ENCODE measurements around the gene PSMD5. TPM values are rescaled to one million over a fixed set of nuclear protein-coding genes. Genes with fewer than 3 reads are reported as not detected.

PSMD5 gene
- 32.6 and 34.2 TPM in 2 replicates for total RNA-seq

GRCh38 chr9:120842685-120843485 lies at the start of gene PSMD5:
PSMD5 (minus strand) TSS chr9:120842922; CDS start chr9:120842909, 13 bp downstream.
- DNase-seq (ENCODE audit: insufficient read length, low spot score, missing footprints): peak; percentile 99
- H3K4me2 ChIP-seq (ENCODE audit: insufficient read depth, low read length): peak within 1 kb of the TSS; percentile 98
- TF ChIP-seq CTCF (IDR thresholded peaks at IDR 0.05; ENCODE audit: extremely low read depth, low read depth, low read length): no peak
- no peaks in the 10 kb centered on the region for H3K27me3 ChIP-seq (ENCODE audit: insufficient read depth, low read length)
- no peaks in the 10 kb centered on the region for H3K9me3 ChIP-seq (ENCODE audit: low read depth, low read length)
- peaks cover 19% of the 10 kb centered on the region for H3K4me1 ChIP-seq (ENCODE audit: insufficient read depth, low read length)
- H4K20me1 ChIP-seq (ENCODE audit: insufficient read depth, low read length): peaks cover 5% of the 10 kb centered on the region
- H2AFZ ChIP-seq (ENCODE audit: low read length): peak within 1 kb of the TSS; percentile 100
- no peaks in the 10 kb centered on the region for H3K36me3 ChIP-seq (ENCODE audit: insufficient read depth, low read length)
- H3K79me2 ChIP-seq (ENCODE audit: insufficient read depth, low read length): peaks cover 44% of the 10 kb centered on the region
- H3K27ac ChIP-seq (ENCODE audit: low read depth, low read length): peak within 1 kb of the TSS; percentile 94
- peak within 1 kb of the TSS; percentile 98 for H3K4me3 ChIP-seq (ENCODE audit: insufficient read depth, low read length)

- no peaks in the 10 kb centered on the region for H4K20me1 ChIP-seq (ENCODE audit: insufficient read depth, low read length)
- DNase-seq (ENCODE audit: insufficient read length, low spot score, missing footprints): no peak
- H3K4me2 ChIP-seq (ENCODE audit: insufficient read depth, low read length): no peak overlapping the region
- H2AFZ ChIP-seq (ENCODE audit: low read length): no peak overlapping the region
- peaks cover 34% of the 10 kb centered on the region for H3K27me3 ChIP-seq (ENCODE audit: insufficient read depth, low read length)
- no peaks in the 10 kb centered on the region for H3K79me2 ChIP-seq (ENCODE audit: insufficient read depth, low read length)
- H3K4me1 ChIP-seq (ENCODE audit: insufficient read depth, low read length): peaks cover 7% of the 10 kb centered on the region
- H3K9me3 ChIP-seq (ENCODE audit: low read depth, low read length): no peaks in the 10 kb centered on the region
- no peak overlapping the region for H3K4me3 ChIP-seq (ENCODE audit: insufficient read depth, low read length)
- H3K36me3 ChIP-seq (ENCODE audit: insufficient read depth, low read length): no peaks in the 10 kb centered on the region
- H3K27ac ChIP-seq (ENCODE audit: low read depth, low read length): no peak overlapping the region
- no peak for TF ChIP-seq CTCF (IDR thresholded peaks at IDR 0.05; ENCODE audit: extremely low read depth, low read depth, low read length)
These were observed 49.4 kb upstream of the PSMD5 start for GRCh38 chr9:120891884-120892747.

- H3K4me3 ChIP-seq (ENCODE audit: insufficient read depth, low read length): no peak overlapping the region
- no peak for DNase-seq (ENCODE audit: insufficient read length, low spot score, missing footprints)
- H3K9me3 ChIP-seq (ENCODE audit: low read depth, low read length): no peaks in the 10 kb centered on the region
- TF ChIP-seq CTCF (IDR thresholded peaks at IDR 0.05; ENCODE audit: extremely low read depth, low read depth, low read length): no peak
- peaks cover 34% of the 10 kb centered on the region for H3K27me3 ChIP-seq (ENCODE audit: insufficient read depth, low read length)
- no peak overlapping the region for H3K27ac ChIP-seq (ENCODE audit: low read depth, low read length)
- H2AFZ ChIP-seq (ENCODE audit: low read length): no peak overlapping the region
- peaks cover 12% of the 10 kb centered on the region for H3K4me1 ChIP-seq (ENCODE audit: insufficient read depth, low read length)
- no peaks in the 10 kb centered on the region for H3K79me2 ChIP-seq (ENCODE audit: insufficient read depth, low read length)
- no peaks in the 10 kb centered on the region for H3K36me3 ChIP-seq (ENCODE audit: insufficient read depth, low read length)
- H4K20me1 ChIP-seq (ENCODE audit: insufficient read depth, low read length): no peaks in the 10 kb centered on the region
- H3K4me2 ChIP-seq (ENCODE audit: insufficient read depth, low read length): no peak overlapping the region
These were observed 48.6 kb upstream of the PSMD5 start for GRCh38 chr9:120891245-120891883.

Measured in osteoblast (primary cell).